Hepatocyte (in vitro differentiated cells): ENCODE measurements around the gene ATP9A. TPM values are rescaled to one million over a fixed set of nuclear protein-coding genes. Genes with fewer than 3 reads are reported as not detected.

Experiments
- DNase-seq: peaks from one replicate; pipeline ENCODE4 v3.0.0-alpha.2; 2016; ENCODE audit warnings: low spot score
- H2AFZ ChIP-seq: fragments of 200-600 bp; sonication (generic); 2 replicates; pipeline ENCODE4 v1.6.0; 2016; ENCODE audit warnings: antibody characterized with exemption, mild to moderate bottlenecking
- H3K27ac ChIP-seq: fragments of 200-600 bp; sonication (generic); 2 replicates; pipeline ENCODE4 v1.5.1; 2016; ENCODE audit warnings: mild to moderate bottlenecking
- H3K27me3 ChIP-seq: fragments of 200-600 bp; sonication (generic); 2 replicates; pipeline ENCODE4 v1.6.1; 2016
- H3K36me3 ChIP-seq: fragments of 200-600 bp; sonication (generic); replicated peaks from 2 replicates; pipeline ENCODE4 v1.5.1; 2016; ENCODE audit warnings: low read depth; ENCODE audit not compliant: insufficient read depth
- H3K4me1 ChIP-seq: fragments of 200-600 bp; sonication (generic); 2 replicates; pipeline ENCODE4 v1.5.1; 2016; ENCODE audit warnings: mild to moderate bottlenecking, moderate library complexity; ENCODE audit not compliant: insufficient read depth
- H3K4me2 ChIP-seq: fragments of 200-600 bp; sonication (generic); 2 replicates; pipeline ENCODE4 v1.6.0; 2016
- H3K4me3 ChIP-seq: fragments of 200-600 bp; sonication (generic); 2 replicates; pipeline ENCODE4 v1.5.1; 2016; ENCODE audit warnings: mild to moderate bottlenecking
- H3K79me2 ChIP-seq: fragments of 200-600 bp; sonication (generic); 2 replicates; pipeline ENCODE4 v1.6.0; 2017; ENCODE audit warnings: mild to moderate bottlenecking
- H3K9me2 ChIP-seq: fragments of 200-600 bp; sonication (generic); replicated peaks from 2 replicates; pipeline ENCODE4 v1.6.0; 2017; ENCODE audit warnings: mild to moderate bottlenecking; ENCODE audit not compliant: insufficient read depth
- H3K9me3 ChIP-seq: fragments of 200-600 bp; sonication (generic); 2 replicates; pipeline ENCODE4 v1.5.1; 2016; ENCODE audit warnings: low read depth, mild to moderate bottlenecking
- H4K20me1 ChIP-seq: fragments of 200-600 bp; sonication (generic); 2 replicates; pipeline ENCODE4 v1.6.0; 2016; ENCODE audit warnings: mild to moderate bottlenecking; ENCODE audit not compliant: insufficient read depth, poor library complexity, severe bottlenecking
- CTCF ChIP-seq: fragments of 200-600 bp; sonication (generic); IDR thresholded peaks from 2 replicates; pipeline ENCODE4 v1.5.1; 2016; ENCODE audit warnings: antibody characterized with exemption, mild to moderate bottlenecking; ENCODE audit not compliant: poor library complexity
- EZH2 ChIP-seq: fragments of 200-600 bp; sonication (generic); IDR thresholded peaks from 2 replicates; pipeline ENCODE4 v1.6.1; 2016; ENCODE audit warnings: antibody characterized with exemption, mild to moderate bottlenecking, borderline replicate concordance
- EZH2phosphoT487 ChIP-seq: fragments of 200-600 bp; sonication (generic); IDR thresholded peaks from one replicate; pipeline ENCODE4 v1.6.1; 2018; ENCODE audit warnings: antibody characterized with exemption, mild to moderate bottlenecking, low read depth, moderate library complexity; ENCODE audit not compliant: unreplicated experiment, severe bottlenecking
- WGBS: methylation state at CpG from one replicate; pipeline ENCODE4 v1.1.6; 2016; ENCODE audit warnings: low lambda C conversion rate; ENCODE audit errors: missing lambda C conversion rate; 5-methylcytosine and 5-hydroxymethylcytosine counted together
- polyA plus RNA-seq: library from polyadenylated mRNA; unstranded; fragments of >200 nt; fragmentation: Nextera tagmentation; extraction: Ambion mirVana; gene quantifications from 2 replicates; pipeline ENCODE4 v1.2.1, GENCODE V29; 2016
- total RNA-seq: library from RNA; depleted of rRNA; stranded (reverse); fragments of >200 nt; gene quantifications from 2 replicates; pipeline ENCODE4 v1.2.3, GENCODE V29; 2014

Gene ATP9A
- total and polyA plus RNA-seq, 2 experiments from 2014 or later: 12.1 to 28.1 TPM

GRCh38 chr20:51802170-51802751 lies 34.1 kb upstream of the ATP9A start, which contains the start of gene SALL4:
Gene SALL4, minus strand, starts transcription at chr20:51802521. Its CDS starts 113 bp downstream, at chr20:51802408.
- no peaks in the 10 kb centered on the region for H3K27me3 ChIP-seq
- DNase-seq: peak; percentile 84
- H3K4me3 ChIP-seq: peak within 1 kb of the TSS; percentile 86
- H2AFZ ChIP-seq: peak within 1 kb of the TSS; percentile 89
- peak within 1 kb of the TSS; percentile 94 for H3K4me2 ChIP-seq
- H3K9me2 ChIP-seq: no peaks in the 10 kb centered on the region
- H3K4me1 ChIP-seq: peaks cover 20% of the 10 kb centered on the region
- no peaks in the 10 kb centered on the region for H3K36me3 ChIP-seq
- no peaks in the 10 kb centered on the region for H3K9me3 ChIP-seq
- peak within 1 kb of the TSS; percentile 87 for H3K27ac ChIP-seq
- WGBS: 8% methylated on average over 25 of the region's 44 CpGs
- no peaks in the 10 kb centered on the region for H4K20me1 ChIP-seq
- TF ChIP-seq EZH2 (no peak), EZH2phosphoT487 (no peak), CTCF (no peak)
- H3K79me2 ChIP-seq: peaks cover 34% of the 10 kb centered on the region

- 0% methylated on average over 1 of the region's 8 CpGs for WGBS
Measured at GRCh38 chr20:51801823-51802123, 33.6 kb upstream of the ATP9A start.

GRCh38 chr20:51801122-51801822 lies 33.1 kb upstream of the ATP9A start:
- no peaks in the 10 kb centered on the region for H3K9me2 ChIP-seq
- H3K27ac ChIP-seq: peak overlapping the region; percentile 87
- H3K79me2 ChIP-seq: peaks cover 42% of the 10 kb centered on the region
- H3K4me3 ChIP-seq: peak overlapping the region; percentile 86
- WGBS: under 1% methylated on average over 56 of the region's 59 CpGs
- no peaks in the 10 kb centered on the region for H4K20me1 ChIP-seq
- H3K4me1 ChIP-seq: peaks cover 20% of the 10 kb centered on the region
- peak; percentile 48 for DNase-seq
- H3K4me2 ChIP-seq: peak overlapping the region; percentile 94
- H3K36me3 ChIP-seq: no peaks in the 10 kb centered on the region
- H3K9me3 ChIP-seq: no peaks in the 10 kb centered on the region
- peak overlapping the region; percentile 89 for H2AFZ ChIP-seq
- TF ChIP-seq EZH2phosphoT487 (no peak), CTCF (peak; percentile 40), EZH2 (peak; percentile 9)
- no peaks in the 10 kb centered on the region for H3K27me3 ChIP-seq

More at GRCh38 chr20:51801823-51802123, 33.6 kb upstream of the ATP9A start:
- no peaks in the 10 kb centered on the region for H3K9me3 ChIP-seq
- peak overlapping the region; percentile 89 for H2AFZ ChIP-seq
- TF ChIP-seq EZH2phosphoT487: no peak
- no peak for TF ChIP-seq EZH2
- no peak for TF ChIP-seq CTCF
- no peaks in the 10 kb centered on the region for H3K36me3 ChIP-seq
- no peak for DNase-seq
- peak overlapping the region; percentile 94 for H3K4me2 ChIP-seq
- H3K79me2 ChIP-seq: peaks cover 37% of the 10 kb centered on the region
- peak overlapping the region; percentile 86 for H3K4me3 ChIP-seq
- peak overlapping the region; percentile 87 for H3K27ac ChIP-seq
- no peaks in the 10 kb centered on the region for H3K27me3 ChIP-seq
- H3K4me1 ChIP-seq: peaks cover 20% of the 10 kb centered on the region
- H4K20me1 ChIP-seq: no peaks in the 10 kb centered on the region
- no peaks in the 10 kb centered on the region for H3K9me2 ChIP-seq
